GM08714 (cell line): ENCODE data around the gene RGS14.
"Not testable (repeated sequence)": the region's sequence is repeated elsewhere in the genome, so short reads cannot be mapped to it uniquely, and the experiment has no call there.

Experiments used
- H3K4me3 ChIP-seq: fragments of 200-500 bp; sonication (Bioruptor generic); 2 replicates; pipeline ENCODE4 v1.5.1; 2014; ENCODE audit warnings: mild to moderate bottlenecking, low read length, inconsistent platforms
- ZNF274 ChIP-seq: IDR thresholded peaks from 2 replicates; pipeline ENCODE4 v1.6.1; 2012; ENCODE audit warnings: mild to moderate bottlenecking, low read depth, low read length

Gene RGS14

DNA sequence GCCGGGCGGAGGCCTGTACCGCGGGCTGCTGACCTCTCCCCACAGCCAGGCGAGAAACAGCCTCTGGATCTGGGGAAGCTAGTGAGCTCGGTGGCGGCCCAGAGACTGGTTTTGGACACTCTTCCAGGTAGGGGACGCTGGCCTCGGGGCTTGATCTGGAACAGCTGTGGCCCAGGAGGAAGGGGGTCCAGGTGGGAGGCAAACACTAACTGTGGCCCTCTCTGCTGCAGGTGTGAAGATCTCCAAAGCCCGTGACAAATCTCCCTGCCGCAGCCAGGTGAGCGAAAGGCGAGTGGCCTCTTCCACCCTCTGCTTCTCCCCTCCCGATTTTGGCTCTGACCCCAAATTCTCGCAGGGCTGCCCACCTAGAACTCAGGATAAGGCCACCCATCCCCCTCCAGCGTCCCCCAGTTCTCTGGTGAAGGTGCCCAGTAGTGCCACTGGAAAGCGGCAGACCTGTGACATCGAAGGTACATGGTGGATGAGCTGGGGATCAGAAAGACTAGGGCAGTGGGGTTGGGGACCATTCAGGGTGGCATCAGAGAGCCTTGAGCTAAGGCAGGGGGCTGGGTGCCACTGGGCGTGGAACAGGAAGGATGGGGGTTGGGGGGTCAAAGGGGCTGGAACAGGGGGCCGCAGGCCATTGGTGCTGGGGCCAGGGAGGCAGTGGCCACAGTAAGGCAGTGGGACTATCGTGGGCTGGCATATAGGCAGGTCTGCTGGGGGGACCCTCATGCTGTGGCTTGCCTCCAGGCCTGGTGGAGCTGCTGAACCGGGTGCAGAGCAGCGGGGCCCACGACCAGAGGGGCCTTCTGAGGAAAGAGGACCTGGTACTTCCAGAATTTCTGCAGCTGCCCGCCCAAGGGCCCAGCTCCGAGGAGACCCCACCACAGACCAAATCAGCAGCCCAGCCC, 13.7 kb downstream of the RGS14 start:
- no peak overlapping the region for H3K4me3 ChIP-seq
- no peak for TF ChIP-seq ZNF274

DNA sequence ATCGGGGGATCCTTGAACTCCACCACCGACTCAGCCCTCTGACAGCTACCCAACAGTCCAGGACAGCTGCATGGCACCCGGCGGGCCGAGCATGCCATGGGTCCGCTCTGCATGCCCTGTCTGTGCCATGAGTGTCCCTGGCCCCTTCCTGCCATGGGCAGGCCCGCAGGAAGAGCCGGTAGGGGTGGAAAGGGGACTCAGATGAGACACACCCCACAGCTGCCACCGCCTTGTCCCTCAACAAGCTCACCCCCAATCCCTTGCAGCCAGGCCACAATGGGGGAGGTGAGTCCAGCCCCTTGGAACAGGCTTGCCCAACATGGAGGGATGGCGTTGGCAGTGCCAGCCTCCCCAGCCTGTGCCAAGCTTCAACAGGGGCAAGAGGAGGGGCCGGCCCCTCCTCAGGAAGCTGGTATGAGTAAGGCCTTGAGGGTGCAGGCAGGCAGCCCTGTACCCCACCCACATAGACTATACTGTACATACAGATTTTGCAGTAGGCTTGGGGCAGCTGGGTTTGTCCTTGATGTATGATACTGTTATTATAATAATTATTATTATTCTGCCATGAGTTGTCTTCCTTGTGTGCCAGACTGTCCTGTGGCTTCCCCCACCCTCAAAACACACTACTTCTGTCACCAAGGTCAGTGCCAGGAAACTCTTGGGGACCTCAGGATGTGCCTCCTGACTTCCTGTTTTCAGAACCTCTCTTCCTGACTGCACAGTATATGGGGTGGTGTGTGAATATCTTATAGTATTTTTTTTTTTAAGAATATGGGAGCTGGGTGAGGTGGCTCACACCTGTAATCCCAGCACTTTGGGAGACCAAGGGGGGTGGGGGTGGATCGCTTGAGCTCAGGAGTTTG, 14.5 kb downstream of the RGS14 start:
- no peak overlapping the region for H3K4me3 ChIP-seq
- no peak for TF ChIP-seq ZNF274

DNA sequence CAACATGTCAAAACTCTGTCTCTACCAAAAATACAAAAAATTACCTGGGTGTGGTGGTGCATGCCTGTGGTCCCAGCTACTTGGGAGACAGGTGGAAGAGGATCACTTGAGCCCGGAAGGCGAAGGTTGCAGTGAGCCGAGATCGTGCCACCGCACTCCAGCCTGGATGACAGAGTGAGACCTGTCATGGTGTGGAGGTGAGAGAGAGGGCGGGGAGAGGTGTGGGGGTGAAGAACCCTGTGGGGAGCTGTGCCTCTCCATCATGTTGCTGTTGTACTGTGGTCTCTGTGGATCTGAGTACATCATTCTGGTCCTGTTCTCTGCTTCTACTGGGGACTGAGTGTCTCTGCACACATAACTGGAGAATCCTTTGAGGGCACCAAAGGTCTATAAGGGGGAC, 15.2 kb downstream of the RGS14 start:
- no peak overlapping the region for H3K4me3 ChIP-seq
- no peak for TF ChIP-seq ZNF274

DNA sequence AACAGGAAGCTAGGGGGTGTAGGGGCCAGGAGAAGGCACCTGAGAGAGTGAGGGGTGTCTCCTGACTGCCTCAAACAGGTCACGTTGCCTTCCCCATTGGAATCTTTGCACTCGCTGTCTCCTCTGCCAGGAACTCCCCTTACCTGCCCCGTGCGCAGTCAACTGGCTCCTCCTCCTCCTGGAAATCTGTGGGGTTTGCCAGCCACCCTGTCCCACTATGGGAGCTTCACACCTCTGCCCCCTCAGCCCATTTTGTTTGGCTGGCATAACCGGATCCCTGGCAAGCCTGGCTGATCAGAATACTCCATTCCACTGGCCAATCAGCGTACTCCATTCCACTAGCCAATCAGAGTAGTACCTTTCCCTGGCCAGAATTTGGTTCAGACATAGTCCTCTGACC, 16.1 kb downstream of the RGS14 start:
- no peak for TF ChIP-seq ZNF274
- H3K4me3 ChIP-seq = no peak overlapping the region

DNA sequence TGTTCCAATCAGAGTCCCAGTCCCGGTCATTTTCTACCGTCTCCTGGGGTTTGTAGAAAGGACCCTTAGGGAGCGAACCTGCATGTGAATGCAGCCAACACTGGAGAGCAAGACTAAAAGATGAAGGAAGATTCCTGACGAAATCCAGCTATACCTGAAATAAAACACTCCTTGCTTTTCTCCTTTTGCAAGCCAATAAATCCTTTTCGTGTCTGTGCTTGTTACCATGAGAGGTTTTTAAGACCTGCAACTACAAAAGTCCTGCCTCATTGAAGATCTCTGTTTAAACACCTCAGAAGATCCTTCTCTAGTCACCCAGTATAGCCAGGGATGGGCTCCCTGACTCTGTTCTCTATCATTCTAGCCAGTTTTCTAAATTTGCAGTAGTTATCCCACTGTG, 16.5 kb downstream of the RGS14 start:
- no peak for TF ChIP-seq ZNF274
- no peak overlapping the region for H3K4me3 ChIP-seq

DNA sequence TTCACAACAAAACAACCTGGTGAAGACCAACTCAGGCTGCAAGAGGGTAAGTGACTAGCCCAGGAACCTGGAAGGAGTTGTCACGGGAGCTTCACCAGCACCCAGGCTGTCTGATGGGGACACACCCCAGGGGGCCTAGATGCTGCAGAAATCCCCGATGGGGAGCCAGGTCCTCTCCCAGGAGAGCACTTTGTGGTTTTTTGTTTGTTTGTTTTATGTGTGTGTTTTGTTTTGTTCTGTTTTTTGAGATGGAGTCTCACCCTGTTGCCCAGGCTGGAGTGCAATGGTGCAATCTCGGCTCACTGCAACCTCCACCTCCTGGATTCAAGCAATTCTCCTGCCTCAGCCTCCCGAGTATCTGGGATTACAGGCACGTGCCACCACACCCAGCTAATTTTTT, 17.8 kb downstream of the RGS14 start:
- H3K4me3 ChIP-seq = not testable (repeated sequence)

DNA sequence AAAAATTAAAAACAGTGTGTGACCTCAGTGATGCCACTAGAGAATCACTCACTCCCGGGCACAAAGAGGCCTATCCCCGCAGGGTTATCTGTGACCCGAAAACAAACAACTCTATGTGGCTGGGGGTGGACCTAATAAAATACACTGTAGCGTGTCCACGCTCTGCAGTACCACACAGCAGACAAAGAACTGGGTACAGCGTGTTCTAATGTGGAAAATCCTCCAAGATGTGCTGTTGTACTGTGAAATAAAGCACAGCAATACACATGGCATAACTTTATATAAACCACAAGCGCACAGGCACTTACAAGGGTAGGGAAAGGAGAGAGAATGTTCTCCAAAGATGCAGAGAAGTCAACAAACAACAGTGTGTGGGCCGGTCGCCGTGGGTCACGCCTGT, 18.4 kb downstream of the RGS14 start:
- no peak overlapping the region for H3K4me3 ChIP-seq

DNA sequence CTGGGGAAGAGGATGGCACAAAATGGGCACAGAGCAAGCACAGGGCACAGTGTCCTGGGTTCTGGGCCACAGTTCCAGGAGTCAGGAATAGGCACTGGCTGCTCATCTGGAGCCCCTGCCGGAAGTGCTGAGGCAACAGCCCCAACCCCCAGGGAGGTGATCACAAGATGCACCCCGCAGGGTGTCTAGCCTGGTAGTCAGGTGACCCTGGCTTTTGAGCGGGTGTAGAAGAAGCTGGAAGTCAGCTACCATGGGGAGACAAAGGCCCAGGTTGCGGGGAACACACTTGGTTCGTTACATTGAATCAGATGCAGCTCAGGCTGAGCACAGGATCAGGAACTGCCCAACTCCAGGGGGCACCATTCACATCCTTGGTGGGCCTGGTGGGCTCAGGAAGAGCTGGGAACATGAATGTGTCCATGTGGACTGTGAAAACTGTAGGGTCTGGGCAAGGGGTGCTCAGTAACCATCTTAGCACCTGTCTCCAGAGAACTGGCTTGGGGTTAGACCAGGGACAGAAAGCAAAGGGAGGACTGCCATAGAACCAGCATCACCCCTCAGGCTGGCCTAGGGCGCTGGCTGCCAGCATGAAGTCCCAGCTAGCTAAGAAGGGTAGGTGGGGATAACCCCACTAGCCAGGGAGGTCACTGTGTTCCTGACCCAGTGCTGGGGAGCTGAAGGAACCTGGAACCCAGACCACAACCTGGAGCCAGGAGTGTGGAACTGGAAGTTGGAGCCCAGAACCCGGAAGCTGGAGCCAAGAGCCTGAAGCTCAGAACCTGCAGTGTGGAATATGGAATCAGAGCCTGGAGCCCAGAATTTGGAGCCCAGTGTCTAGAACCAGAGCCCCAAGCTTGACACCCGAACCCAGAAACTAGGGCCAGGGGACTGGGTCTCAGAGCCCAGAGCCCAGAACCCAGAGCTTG, 20.4 kb downstream of the RGS14 start:
- TF ChIP-seq ZNF274 = no peak
- H3K4me3 ChIP-seq = no peak overlapping the region

More for the DNA sequence above, 18.4 kb downstream of the RGS14 start:
- no peak for TF ChIP-seq ZNF274

DNA sequence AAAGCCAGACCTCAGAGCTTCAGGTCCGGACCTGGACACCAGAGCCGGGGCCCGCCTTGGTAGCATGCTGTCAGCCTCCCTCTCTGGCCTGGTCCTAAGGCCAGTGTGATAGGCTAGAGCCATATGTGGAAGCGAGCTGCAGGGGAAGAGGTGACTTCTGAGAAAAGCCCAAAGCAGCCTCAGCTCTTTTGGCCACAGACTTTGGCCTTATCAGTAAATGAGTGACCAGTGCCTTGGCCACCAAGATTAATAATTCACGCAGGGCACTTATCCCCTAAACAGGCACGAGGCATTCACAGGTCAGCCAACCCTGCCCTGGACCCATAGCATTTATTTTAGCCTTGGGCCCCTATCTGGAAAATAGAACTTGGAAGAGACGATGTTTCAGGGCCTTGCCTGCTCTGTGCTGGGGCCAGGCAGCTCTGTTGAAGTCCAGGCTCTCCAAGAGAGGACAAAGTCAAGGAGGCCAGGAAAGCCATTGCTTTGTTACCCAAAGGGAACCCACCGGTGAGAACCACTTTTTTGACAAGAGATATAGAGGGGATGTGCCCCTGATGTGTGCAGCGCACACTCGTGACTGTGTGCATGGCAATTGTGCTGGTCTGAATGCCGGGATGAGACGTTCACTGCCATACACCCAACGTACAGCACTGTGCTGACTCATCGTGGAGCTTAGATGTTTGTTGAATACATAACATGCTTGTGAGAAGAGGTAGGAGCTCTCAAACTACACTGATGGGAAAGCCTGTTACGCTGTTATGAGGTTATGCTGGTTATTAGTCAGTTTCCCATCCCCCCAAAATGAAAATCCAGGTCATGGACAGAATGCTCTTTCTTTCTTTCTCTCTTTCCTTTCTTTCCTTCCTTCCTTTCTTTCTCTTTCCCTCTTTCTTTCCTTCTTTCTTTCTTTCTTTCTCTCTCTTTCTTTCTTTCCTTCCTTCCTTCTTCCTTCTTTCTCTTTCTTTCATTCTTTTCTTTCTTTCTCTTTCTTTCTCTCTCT, 21.5 kb downstream of the RGS14 start:
- TF ChIP-seq ZNF274 = no peak
- H3K4me3 ChIP-seq = no peak overlapping the region

DNA sequence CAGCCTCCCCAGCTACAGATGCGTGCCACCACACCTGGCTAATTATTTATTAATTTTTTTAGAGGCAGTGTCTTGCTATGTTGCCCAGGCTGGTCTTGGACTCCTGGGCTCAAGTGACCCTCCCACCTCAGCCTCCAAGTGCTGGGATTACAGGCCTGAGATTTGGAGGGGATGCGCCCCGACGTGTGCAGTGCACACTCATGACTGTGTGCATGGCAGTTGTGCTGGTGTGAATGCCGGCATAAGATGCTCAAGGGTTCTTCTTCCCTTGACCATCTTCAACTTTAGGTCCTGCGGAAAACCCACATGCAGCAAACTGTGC, 23.0 kb downstream of the RGS14 start:
- H3K4me3 ChIP-seq = no peak overlapping the region

DNA sequence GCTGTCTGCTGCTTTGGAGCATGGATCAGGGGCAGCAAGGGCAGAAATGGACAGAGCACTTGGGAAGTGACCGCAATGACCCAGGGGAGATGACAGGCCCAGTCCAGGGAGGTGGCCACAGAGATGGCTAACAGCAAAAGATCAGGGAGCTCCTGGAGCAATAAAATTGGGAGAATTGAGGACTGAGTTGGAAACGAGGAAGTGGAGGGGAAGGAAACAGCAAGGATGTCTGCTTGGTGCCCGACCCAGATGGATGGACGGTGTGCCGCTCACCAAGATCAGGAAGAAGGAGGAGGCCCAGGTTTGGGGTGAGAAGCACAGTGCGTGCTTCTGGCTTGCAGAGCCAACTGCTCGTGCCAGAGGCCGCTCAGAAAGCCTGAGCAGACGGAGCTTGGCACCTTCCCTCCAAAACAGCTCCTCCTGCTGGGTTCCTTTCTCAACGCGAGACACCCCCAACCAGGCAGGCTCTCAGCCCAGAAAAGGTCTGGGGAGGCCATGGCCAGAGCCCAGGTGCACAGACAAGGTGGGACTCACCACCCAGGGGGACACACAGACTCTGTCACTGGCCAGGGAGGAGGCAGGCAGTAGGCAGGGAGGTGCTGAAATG, 24.8 kb downstream of the RGS14 start:
- no peak for TF ChIP-seq ZNF274
- no peak overlapping the region for H3K4me3 ChIP-seq

More for the DNA sequence above, 23.0 kb downstream of the RGS14 start:
- no peak for TF ChIP-seq ZNF274

DNA sequence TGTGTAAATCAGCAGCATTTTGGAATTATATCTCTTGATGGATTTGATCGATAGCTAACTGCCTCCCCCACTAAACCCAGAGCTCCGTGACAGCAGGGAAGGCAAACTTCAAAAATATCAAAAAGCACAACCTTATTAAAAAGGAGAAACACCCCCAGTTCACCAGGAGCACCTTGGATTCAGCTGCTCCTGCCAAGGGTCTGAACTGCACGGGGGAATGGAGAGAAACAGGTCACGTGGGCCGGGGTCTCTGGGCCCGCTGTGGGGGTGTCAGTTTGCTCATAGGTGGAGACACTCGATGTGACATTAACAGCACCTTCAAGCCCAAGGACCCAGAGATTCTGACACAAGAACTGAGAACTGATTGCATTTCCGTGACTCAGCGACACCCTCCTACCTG, 25.5 kb downstream of the RGS14 start:
- no peak overlapping the region for H3K4me3 ChIP-seq
- no peak for TF ChIP-seq ZNF274

DNA sequence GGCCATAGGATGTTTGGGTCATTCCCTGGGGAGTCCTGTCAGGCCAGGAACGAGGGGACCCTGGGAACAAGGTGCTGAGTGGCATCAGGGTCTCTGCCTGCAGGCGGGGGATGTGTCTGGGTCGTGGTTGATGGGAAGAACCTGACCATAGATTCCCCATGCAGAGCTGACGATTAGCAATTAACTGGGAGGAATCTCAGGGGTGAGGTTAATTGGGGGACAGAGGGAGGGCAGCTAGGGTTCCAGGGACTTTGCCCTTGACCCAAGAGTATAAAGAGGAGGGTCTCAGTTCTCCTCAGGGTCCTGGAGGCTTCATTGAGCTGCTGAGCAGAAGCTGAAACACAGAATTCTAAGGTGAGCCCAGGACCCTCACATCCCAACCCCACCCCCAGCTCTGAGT, 26.4 kb downstream of the RGS14 start, which contains the start of gene SLC34A1:
TSS of gene SLC34A1 (plus strand) at position 301 of the 400 bp plus-strand sequence. CDS start 1,308 bp downstream, outside the sequence.
- H3K4me3 ChIP-seq = no peak within 1 kb of the TSS
- no peak for TF ChIP-seq ZNF274
